AG10803 (cell line): ENCODE results near the gene RPL37.
"Not testable (repeated sequence)": the region's sequence is repeated elsewhere in the genome, so short reads cannot be mapped to it uniquely, and the experiment has no call there.

Source experiments
- DNase-seq: peaks from one replicate; pipeline ENCODE4 v3.0.0; 2010; ENCODE audit warnings: low read depth
- H3K4me3 ChIP-seq: 2 replicates; pipeline ENCODE4 v1.5.1; 2011; ENCODE audit warnings: mild to moderate bottlenecking, low read length, control low read depth
- CTCF ChIP-seq: conservative IDR thresholded peaks from 2 replicates; pipeline ENCODE4 v1.5.1; 2011; ENCODE audit warnings: mild to moderate bottlenecking, low read length, control low read depth, inconsistent platforms

Gene RPL37

GRCh38 chr5:40826489-40827187, 8.4 kb downstream of the RPL37 start:
- DNase-seq: no peak
- no peak for TF ChIP-seq CTCF
- H3K4me3 ChIP-seq: no peak overlapping the region

- not testable (repeated sequence) for H3K4me3 ChIP-seq, DNase-seq
Measured at GRCh38 chr5:40825461-40826043, 9.5 kb downstream of the RPL37 start.

- TF ChIP-seq CTCF: no peak
- H3K4me3 ChIP-seq: no peak overlapping the region
- no peak for DNase-seq
Measured at GRCh38 chr5:40823459-40823858, 11.6 kb downstream of the RPL37 start.

GRCh38 chr5:40813698-40814281, 21.2 kb downstream of the RPL37 start:
- H3K4me3 ChIP-seq: no peak overlapping the region
- no peak for DNase-seq
- TF ChIP-seq CTCF: no peak

- DNase-seq: no peak
- no peak overlapping the region for H3K4me3 ChIP-seq
- no peak for TF ChIP-seq CTCF
Measured at GRCh38 chr5:40812125-40812524, 22.9 kb downstream of the RPL37 start.

GRCh38 chr5:40801771-40802562, 33.1 kb downstream of the RPL37 start:
- H3K4me3 ChIP-seq: no peak overlapping the region
- DNase-seq: no peak
- TF ChIP-seq CTCF: no peak

GRCh38 chr5:40799258-40799657, 35.8 kb downstream of the RPL37 start:
- no peak for TF ChIP-seq CTCF
- H3K4me3 ChIP-seq: peak overlapping the region; percentile 97
- peak; percentile 8 for DNase-seq
